Stimulated activated CD8-positive, alpha-beta memory T cell treated with anti-CD3 and anti-CD28 coated beads, Interleukin-2, amount 100 ng/mL, for 1 hour (primary cell): ENCODE results near the gene OGDHL.
"Not testable (repeated sequence)": the region's sequence is repeated elsewhere in the genome, so short reads cannot be mapped to it uniquely, and the experiment has no call there.

ENCODE experiments used
- DNase-seq, 2 donors: peaks; one replicate each; pipeline ENCODE4 v3.0.0-alpha.2; 2020; ENCODE audit warnings: low read depth in 2 of 2

Gene OGDHL

DNA sequence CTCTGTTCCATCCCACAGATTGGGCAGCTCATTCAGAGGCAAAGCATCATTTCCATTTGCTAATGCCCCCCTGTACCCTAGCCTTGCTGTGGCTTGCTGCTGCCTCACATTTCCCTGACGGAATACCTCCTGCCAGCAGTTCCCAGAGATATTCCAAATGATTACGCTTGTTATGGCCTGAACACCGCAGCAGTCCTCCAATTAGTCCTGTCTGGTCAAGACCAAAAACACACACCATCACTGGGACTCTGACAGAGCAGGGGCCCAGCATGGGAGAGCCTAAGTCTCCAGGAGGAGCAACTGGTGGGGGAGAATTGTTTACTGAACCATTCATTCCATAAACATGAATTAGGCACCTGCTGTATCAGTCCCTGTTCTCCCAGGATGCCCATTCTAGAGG is 6.1 kb downstream of the OGDHL start:
- no peak for DNase-seq

DNA sequence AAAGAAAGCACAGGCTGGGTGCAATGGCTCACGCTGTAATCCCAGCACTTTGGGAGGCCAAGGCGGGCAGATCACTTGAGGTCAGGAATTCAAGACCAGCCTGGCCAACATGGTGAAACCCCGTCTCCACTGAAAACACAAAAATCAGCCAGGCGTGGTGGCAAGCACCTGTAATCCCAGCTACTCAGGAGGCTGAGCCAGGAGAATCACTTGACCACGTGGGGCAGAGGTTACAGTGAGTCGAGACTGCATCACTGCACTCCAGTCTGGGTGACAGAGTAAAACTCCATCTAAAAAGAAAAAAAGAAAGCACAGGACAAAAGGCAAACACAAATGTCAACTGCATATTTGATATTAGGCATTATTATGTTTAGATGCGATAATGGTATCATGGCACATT is 7.2 kb downstream of the OGDHL start:
- not testable (repeated sequence) for DNase-seq

DNA sequence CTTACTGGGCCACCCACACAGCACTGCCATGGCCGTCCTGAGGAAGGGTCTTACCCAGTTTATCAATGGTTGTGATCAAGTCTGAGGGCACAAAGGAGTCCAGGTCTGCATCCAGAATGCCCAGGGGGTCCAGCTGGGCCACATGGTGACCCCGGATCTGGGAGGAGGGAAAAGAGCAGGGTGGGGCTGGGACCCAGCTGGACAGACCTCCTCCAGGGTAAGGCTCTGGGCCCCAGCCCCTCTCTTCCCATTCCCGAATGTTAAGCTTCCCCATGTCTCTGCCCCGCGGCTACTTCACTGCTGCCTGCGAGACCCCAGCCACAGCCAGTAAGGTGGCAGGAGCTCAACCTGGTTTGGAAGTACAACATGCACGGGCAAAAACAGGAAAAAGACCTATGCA is 9.5 kb downstream of the OGDHL start:
- DNase-seq = no peak

DNA sequence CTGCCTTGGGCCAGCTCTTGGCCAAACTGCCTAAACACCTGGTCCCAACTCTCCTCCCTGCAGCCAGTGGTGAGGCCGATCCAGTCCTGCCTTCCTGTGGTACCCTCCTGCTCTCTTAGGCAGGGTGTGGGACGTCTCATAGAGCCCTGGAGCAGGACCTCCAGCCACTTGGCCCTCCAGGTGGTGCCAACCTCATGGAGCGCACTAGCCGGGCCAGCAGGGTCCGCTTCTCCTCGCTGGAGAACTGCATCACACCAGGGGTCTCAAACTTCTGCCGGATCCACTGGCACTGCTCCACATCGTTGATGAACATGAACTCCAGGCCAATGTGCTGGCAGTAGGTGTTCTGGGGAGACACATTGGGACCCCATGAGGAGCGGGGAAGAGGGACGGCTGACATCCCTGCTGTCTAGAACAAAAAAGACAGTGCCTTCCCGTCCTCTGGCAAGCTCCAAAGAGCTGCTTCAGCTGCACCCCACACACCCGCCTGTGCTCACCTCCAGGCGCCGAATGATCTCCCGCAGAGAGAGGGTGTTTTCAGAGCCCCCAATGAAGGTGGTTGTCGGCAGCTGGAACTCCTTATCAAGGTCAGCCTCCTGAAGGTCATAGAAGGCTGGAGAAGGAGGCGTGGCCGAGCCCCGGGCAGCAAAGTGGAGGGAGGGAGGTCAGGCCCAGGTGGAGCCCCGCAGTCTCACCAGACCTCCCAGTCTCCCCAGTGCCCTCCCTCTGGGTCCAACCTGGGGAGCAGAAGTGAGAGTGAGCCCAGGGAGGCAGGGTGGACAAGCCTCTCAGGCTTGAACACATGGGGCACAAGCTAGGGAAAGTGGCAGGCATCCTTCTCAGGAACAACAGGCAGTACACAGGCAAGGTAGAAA is 10.2 kb downstream of the OGDHL start:
- DNase-seq = no peak

DNA sequence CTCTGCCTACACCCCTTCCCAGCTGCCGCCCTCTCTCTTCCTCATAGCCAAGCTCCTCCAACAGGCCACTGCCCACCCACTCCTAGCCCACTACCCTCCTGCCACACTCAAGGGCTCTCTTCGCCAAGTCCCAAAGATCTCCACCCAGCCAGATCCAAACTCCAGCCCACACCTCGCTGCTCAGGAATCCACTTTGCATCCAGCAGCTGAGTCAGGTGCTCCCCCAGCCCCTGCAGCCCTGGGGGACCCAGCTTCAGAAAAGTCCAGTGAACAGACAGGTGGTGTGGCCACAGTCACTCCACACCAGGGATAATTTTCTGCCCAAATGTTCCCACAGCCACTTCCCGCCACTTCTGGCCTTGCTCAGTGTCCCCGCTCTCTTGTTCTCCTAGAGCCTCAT is 10.9 kb downstream of the OGDHL start:
- DNase-seq = no peak

DNA sequence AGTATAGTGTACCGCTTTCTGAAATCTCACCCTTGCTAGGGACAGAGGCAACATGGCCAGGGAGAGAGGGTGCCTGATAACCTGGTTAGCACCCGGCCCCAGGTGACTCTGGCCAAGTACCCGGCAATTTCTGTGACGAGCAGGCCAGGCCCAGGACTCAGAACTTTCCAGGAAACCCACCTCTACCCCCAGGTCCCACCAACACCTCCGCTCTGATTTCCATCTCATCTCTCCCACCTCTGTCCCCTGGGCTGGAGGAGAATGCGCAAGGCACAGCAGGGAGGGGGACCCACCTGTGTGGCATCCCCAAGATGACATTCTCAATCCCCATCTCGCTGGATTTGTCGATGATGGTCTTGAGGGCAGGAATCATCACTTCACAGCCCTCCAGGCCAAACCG is 11.6 kb downstream of the OGDHL start:
- no peak for DNase-seq

GRCh38 chr10:49749556-49750491 is 12.3 kb downstream of the OGDHL start:
- DNase-seq = no peak

DNA sequence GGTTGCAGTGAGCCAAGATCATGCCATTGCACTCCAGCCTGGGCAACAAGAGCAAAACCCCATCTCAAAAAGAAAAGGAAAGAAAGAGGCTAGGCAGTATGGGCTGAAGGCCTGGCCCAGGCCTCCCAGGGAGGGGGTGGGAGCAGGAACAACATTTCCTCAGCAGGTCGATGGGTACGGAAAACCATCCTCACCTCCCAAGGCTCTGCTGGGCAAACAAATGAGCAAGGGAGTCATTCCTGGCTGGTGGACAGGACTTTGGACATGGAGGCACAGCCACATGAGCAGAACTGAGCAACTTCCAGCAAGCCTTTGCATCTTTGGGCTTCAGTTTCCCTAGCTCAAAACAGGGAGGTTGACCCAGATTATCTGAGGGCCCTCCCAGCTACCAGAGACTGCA is 13.0 kb downstream of the OGDHL start:
- DNase-seq = no peak

DNA sequence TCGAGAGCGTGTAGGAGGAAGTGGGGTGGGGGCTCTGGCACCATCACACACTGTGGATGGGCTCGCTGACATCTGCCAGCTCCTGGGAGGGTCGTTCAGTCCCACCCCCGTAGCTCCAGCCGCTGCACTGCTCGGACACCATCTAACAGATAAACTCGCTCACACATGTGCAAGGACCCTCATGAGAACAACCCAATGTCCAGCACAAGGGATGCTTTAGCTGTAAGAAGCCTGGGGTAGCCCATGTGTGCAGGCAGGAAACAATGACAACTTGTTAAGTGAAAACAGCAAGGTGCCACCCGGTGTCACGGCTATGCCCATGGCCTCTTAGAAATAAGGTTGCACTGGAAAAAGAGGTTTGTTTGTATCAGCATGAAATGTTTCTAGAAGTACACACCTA is 14.1 kb downstream of the OGDHL start:
- DNase-seq = no peak

DNA sequence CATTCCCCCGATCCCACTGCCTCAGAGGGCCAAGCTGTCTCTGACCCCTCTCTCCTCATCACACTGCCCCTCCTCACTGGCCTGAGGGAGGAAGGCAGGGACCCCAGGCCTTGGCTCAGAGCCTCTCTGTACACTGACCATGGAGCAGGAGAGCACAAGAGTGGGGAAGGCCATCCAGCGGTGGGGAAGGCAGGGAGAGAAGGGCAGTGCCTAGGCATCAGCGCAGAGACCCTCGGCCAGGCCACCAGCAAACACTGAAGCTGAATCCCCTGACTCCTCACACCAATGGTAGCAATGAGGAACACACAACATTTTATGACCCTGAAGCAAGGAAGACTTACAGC is 14.8 kb downstream of the OGDHL start:
- no peak for DNase-seq

GRCh38 chr10:49746626-49747302 is 15.4 kb downstream of the OGDHL start:
- DNase-seq = no peak

DNA sequence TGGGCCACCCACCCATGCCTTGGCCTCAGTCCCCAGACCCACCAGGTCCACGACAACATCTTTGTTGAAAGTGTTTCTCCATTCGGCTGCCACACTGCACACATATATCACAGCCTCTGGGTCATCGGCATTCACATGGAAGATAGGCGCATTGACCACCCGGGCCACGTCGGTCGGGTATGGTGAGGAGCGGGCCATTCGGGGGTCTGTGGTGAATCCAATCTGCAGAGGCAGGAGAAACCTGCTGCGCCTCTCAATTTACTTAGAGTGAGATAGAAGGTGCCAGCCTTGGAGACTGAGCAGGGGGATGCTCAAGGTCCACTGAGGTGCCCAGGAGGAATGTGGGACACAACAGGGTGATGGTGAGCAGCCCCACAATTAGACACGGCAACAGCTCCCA is 16.4 kb downstream of the OGDHL start:
- DNase-seq = no peak

DNA sequence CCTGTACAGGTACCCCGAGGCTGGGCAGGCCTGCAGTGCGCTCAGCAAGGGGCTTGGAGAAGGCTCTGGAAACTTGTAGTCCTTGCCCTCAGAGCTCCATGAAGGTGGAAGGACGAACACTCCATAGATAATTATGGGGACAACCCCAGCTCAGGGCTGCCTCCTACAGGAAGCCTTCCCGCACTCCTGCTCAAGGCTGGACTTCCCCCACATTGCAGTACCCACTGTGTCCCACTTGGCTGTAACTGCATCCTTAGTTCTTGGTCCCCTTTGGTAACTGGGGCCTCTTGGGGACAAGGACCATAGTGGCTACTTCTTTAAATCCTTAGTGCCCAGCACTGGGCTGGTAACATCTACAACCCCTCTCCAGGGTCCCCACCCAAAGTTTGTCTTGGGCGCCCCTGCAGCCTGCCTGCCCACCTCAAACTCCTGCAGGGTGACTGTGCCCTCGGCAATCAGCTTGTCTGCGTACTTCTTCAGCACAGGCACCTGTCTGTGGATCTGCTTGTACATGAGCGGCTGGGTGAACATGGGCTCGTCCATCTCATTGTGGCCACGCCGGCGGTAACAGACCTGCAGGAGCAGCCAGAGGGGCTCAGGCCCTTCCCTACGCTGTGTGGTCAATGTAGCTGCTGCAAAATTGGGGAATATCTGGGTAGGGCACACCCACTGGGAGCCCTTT is 17.1 kb downstream of the OGDHL start:
- no peak for DNase-seq

- no peak for DNase-seq
These were observed 17.9 kb downstream of the OGDHL start for GRCh38 chr10:49744091-49744685.

DNA sequence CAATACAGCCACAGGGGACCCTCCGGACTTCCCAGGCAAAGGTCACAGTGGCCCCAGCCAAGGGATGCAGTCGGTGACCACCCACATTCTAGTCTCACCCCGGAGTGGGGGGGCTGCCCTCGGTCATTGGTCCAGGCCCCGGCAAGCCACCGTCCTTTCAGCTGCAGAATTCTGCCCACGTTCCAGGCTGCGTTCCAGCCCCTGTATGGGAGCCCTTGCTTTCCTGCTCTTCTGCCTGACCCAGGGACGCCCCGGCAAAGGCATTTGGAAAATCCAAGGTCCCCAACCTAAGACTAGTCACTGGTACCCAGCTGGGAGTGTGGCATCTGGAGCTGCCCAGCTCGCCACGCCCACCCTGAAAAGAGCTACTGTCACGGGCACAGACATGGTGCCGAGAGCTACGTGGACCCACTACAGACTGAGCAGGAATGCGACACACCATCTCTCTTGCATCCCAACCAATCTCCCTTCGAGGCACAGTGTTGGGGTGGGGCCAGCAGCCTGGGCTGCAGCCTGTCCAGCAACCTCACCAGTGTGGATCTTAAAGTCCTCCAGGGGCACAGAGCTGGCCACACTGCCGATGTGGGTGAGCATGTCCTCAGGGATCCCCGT is 18.6 kb downstream of the OGDHL start:
- no peak for DNase-seq

GRCh38 chr10:49742683-49743463 is 19.2 kb downstream of the OGDHL start:
- no peak for DNase-seq

- DNase-seq = no peak
These were observed 20.8 kb downstream of the OGDHL start for GRCh38 chr10:49741108-49741995.

GRCh38 chr10:49740346-49741107 is 21.6 kb downstream of the OGDHL start:
- no peak for DNase-seq
